Measurements from ENCODE around the gene ZNF300.
"Not testable (repeated sequence)": the region's sequence is repeated elsewhere in the genome, so short reads cannot be mapped to it uniquely, and the experiment has no call there.

Gene ZNF300

GRCh38 chr5:150895431-150896428, 9.1 kb downstream of the ZNF300 start:
- CTCF ChIA-PET, result no interaction called here
- no peak for TF ChIP-seq FOXA1 (IDR thresholded peaks at IDR 0.05)
- no peak for TF ChIP-seq L3MBTL2 (conservative IDR thresholded peaks at IDR 0.05)
- no peak for TF ChIP-seq BHLHE40 (IDR thresholded peaks at IDR 0.05; ENCODE audit: borderline replicate concordance)
- TF ChIP-seq LEF1 (IDR thresholded peaks at IDR 0.05; ENCODE audit: borderline replicate concordance), result no peak
- no peak for TF ChIP-seq FOXK2 (IDR thresholded peaks at IDR 0.05)
- TF ChIP-seq NFRKB (IDR thresholded peaks at IDR 0.05), result no peak
- no peak for TF ChIP-seq SUZ12 (IDR thresholded peaks at IDR 0.05)
- no peak for TF ChIP-seq CTBP1 (IDR thresholded peaks at IDR 0.05; ENCODE audit: borderline replicate concordance)
- no peak for TF ChIP-seq ZNF384 (IDR thresholded peaks at IDR 0.05)
- TF ChIP-seq FOXM1 (IDR thresholded peaks at IDR 0.05; ENCODE audit: borderline replicate concordance), result no peak
- no peak for TF ChIP-seq HDGF (IDR thresholded peaks at IDR 0.05; ENCODE audit: borderline replicate concordance)
- no peak for TF ChIP-seq ELF4 (IDR thresholded peaks at IDR 0.05)
- no peak for TF ChIP-seq SP1 (IDR thresholded peaks at IDR 0.05)
- no peak for TF ChIP-seq ARNT (IDR thresholded peaks at IDR 0.05)
- no peak for TF ChIP-seq TARDBP (IDR thresholded peaks at IDR 0.05)
- TF ChIP-seq PKNOX1 (IDR thresholded peaks at IDR 0.05), result no peak
- no peak for DNase-seq (ENCODE audit: extremely low spot score)
- POLR2A ChIA-PET, result no interaction called here

- no peak for DNase-seq (ENCODE audit: extremely low spot score)
- TF ChIP-seq PKNOX1 (IDR thresholded peaks at IDR 0.05) (no peak), BHLHE40 (IDR thresholded peaks at IDR 0.05; ENCODE audit: borderline replicate concordance) (no peak), TARDBP (IDR thresholded peaks at IDR 0.05) (no peak), SUZ12 (IDR thresholded peaks at IDR 0.05) (no peak), FOXA1 (IDR thresholded peaks at IDR 0.05) (no peak), SP1 (IDR thresholded peaks at IDR 0.05) (no peak), L3MBTL2 (conservative IDR thresholded peaks at IDR 0.05) (no peak), CTBP1 (IDR thresholded peaks at IDR 0.05; ENCODE audit: borderline replicate concordance) (no peak), NFRKB (IDR thresholded peaks at IDR 0.05) (no peak), ZNF384 (IDR thresholded peaks at IDR 0.05) (no peak), ELF4 (IDR thresholded peaks at IDR 0.05) (no peak), HDGF (IDR thresholded peaks at IDR 0.05; ENCODE audit: borderline replicate concordance) (no peak), LEF1 (IDR thresholded peaks at IDR 0.05; ENCODE audit: borderline replicate concordance) (no peak), FOXK2 (IDR thresholded peaks at IDR 0.05) (no peak), ARNT (IDR thresholded peaks at IDR 0.05) (no peak), FOXM1 (IDR thresholded peaks at IDR 0.05; ENCODE audit: borderline replicate concordance) (no peak)
- POLR2A ChIA-PET, result no interaction called here
- CTCF ChIA-PET, result no interaction called here
These were observed 25.4 kb downstream of the ZNF300 start for GRCh38 chr5:150879358-150879757.

GRCh38 chr5:150862070-150862469, 42.7 kb downstream of the ZNF300 start:
- TF ChIP-seq SUZ12 (IDR thresholded peaks at IDR 0.05) (no peak), BHLHE40 (IDR thresholded peaks at IDR 0.05; ENCODE audit: borderline replicate concordance) (no peak)
- CTCF ChIA-PET, result no interaction called here
- DNase-seq (ENCODE audit: extremely low spot score), result no peak
- POLR2A ChIA-PET, result no interaction called here

- CTCF ChIA-PET, result no interaction called here
- no peak for TF ChIP-seq ZNF384 (IDR thresholded peaks at IDR 0.05)
- TF ChIP-seq ELF4 (IDR thresholded peaks at IDR 0.05), result no peak
- TF ChIP-seq NFRKB (IDR thresholded peaks at IDR 0.05), result no peak
- TF ChIP-seq CTBP1 (IDR thresholded peaks at IDR 0.05; ENCODE audit: borderline replicate concordance), result no peak
- TF ChIP-seq LEF1 (IDR thresholded peaks at IDR 0.05; ENCODE audit: borderline replicate concordance), result no peak
- TF ChIP-seq ARNT (IDR thresholded peaks at IDR 0.05), result no peak
- no peak for TF ChIP-seq TARDBP (IDR thresholded peaks at IDR 0.05)
- TF ChIP-seq HDGF (IDR thresholded peaks at IDR 0.05; ENCODE audit: borderline replicate concordance), result no peak
- TF ChIP-seq FOXK2 (IDR thresholded peaks at IDR 0.05), result no peak
- no peak for TF ChIP-seq SP1 (IDR thresholded peaks at IDR 0.05)
- no peak for TF ChIP-seq FOXA1 (IDR thresholded peaks at IDR 0.05)
- TF ChIP-seq BHLHE40 (IDR thresholded peaks at IDR 0.05; ENCODE audit: borderline replicate concordance), result no peak
- no peak for TF ChIP-seq SUZ12 (IDR thresholded peaks at IDR 0.05)
- TF ChIP-seq PKNOX1 (IDR thresholded peaks at IDR 0.05), result no peak
- TF ChIP-seq L3MBTL2 (conservative IDR thresholded peaks at IDR 0.05), result no peak
- DNase-seq (ENCODE audit: extremely low spot score), result no peak
- POLR2A ChIA-PET, result no interaction called here
These were observed 44.4 kb downstream of the ZNF300 start for GRCh38 chr5:150860246-150860821.

- DNase-seq (ENCODE audit: extremely low spot score); POLR2A ChIA-PET; CTCF ChIA-PET: not testable (repeated sequence)
These were observed 48.1 kb downstream of the ZNF300 start for GRCh38 chr5:150856700-150857099.

GRCh38 chr5:150853561-150853960, 51.2 kb downstream of the ZNF300 start:
- TF ChIP-seq FOXA1 (IDR thresholded peaks at IDR 0.05) (no peak), ARNT (IDR thresholded peaks at IDR 0.05) (no peak), SUZ12 (IDR thresholded peaks at IDR 0.05) (no peak), FOXM1 (IDR thresholded peaks at IDR 0.05; ENCODE audit: borderline replicate concordance) (no peak), TARDBP (IDR thresholded peaks at IDR 0.05) (no peak), L3MBTL2 (conservative IDR thresholded peaks at IDR 0.05) (no peak), ELF4 (IDR thresholded peaks at IDR 0.05) (no peak), HDGF (IDR thresholded peaks at IDR 0.05; ENCODE audit: borderline replicate concordance) (no peak), BHLHE40 (IDR thresholded peaks at IDR 0.05; ENCODE audit: borderline replicate concordance) (no peak), CTBP1 (IDR thresholded peaks at IDR 0.05; ENCODE audit: borderline replicate concordance) (no peak), ZNF384 (IDR thresholded peaks at IDR 0.05) (no peak)
- ChIA-PET CTCF (interaction anchor here (1.6 kb wide), 1 partner anchor 52 kb away, joined by 6 read pairs; no protein-coding TSS in a partner anchor), POLR2A (no interaction called here)
- DNase-seq (ENCODE audit: extremely low spot score), result no peak

Data from HEK293T (cell line).